Inferior parietal cortex (tissue), 1 donor: ENCODE results near the gene UPP1.

ENCODE experiments used
- DNase-seq: peaks from one replicate; pipeline ENCODE4 v3.0.0-alpha.2; 2016; ENCODE audit errors: extremely low spot score

UPP1 gene

DNA sequence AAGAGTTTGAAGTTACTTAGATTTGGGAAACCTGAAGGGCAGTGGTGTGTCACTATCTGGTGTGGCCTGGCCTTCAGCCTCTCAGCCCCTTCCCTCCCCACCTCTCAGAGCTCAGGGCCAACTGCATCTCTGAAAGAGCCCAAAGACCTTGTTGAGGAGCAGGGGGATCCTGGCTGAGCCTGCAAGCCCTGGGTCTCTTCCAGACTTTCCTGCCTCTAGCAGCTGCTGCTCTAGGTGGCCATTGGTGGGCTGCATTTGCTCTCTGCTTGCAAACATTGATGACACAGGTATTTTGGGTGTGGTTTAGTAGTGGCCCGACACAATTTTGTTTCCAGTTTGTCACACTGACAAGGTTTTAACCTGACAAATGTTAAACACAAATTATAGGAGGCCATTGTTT, 3.1 kb upstream of the UPP1 start:
- DNase-seq, result no peak

GRCh38 chr7:48087349-48087748, 1.7 kb upstream of the UPP1 start:
- DNase-seq, result no peak

- DNase-seq, result peak; percentile 25
Observed at GRCh38 chr7:48088559-48089045, 463 bp upstream of the UPP1 start.

- DNase-seq, result no peak
Observed at GRCh38 chr7:48090095-48090805, 1.2 kb downstream of the UPP1 start.

GRCh38 chr7:48091506-48092433, 2.7 kb downstream of the UPP1 start:
- DNase-seq, result no peak

GRCh38 chr7:48094861-48095293, 5.8 kb downstream of the UPP1 start:
- DNase-seq, result no peak

DNA sequence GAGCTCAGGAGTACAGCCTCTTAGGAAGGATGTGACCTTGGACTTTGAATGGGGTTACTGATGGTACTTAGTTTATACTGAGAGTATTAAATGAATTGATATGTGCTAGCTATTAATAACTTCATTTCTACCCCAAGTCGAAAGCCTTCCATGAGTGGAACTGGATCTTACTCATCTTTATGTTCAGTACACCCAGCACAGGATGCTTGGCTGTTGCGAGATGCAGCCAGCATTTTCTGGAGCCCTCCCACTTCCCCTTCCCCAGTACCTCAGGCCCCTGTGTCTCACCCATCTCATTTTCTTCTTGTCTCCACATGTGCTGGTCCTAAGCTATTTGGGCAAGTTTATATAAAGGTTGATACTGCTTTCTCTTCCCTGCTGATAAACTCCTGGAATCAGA, 7.2 kb downstream of the UPP1 start:
- DNase-seq, result no peak

DNA sequence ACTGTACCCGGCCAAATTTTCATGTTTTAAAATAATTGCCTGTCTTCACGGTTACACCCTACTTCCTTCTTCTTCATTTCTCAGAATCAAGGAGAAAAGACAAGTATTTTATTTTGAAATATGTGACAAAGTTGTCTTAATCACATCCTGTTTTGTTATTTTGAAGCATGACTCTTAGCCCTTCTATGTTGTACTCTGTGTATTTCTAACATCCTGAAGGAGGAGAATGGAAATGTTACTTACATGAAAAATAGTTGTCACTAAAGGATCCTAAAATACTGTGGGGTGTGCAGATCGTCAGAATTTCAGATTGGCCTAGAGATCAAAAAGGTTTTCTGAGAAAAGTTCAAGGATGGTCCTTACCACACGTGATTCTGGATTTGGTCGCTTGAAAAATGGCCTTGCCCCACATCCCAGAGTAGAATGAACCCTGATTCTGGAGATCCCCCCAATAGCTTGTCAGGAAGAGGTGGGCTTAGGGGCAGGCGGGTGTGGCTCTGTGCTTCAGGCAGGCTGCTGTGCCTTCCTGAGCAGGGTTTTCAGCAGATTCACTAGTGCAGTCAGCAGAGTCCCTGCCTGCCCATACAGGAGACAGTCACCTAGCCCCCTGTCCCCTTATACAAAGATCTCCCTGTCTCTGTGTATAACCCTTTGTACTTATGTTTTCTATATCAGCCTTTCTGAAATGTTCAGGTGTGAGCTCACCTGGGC, 8.6 kb downstream of the UPP1 start:
- DNase-seq, result no peak

DNA sequence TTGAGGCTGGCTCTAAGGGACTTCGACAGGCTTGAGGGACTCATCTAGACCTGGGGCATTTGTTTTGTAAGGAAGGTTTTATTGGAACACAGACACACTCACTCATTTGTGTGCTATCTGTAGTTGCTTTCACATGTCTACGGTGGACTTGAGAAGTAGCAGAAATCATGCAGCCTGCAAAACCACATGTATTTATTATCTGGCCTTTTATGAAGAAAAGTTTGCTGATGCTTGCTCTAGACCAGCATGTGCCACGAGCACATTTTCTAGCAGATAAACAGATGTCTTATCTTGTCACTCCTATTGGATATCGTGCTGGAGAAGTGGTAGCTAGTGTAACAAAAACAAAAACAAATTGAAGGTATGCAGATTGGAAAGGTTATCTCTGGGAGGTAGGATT, 9.8 kb downstream of the UPP1 start:
- DNase-seq, result no peak

GRCh38 chr7:48099781-48100180, 10.7 kb downstream of the UPP1 start:
- no peak for DNase-seq

DNA sequence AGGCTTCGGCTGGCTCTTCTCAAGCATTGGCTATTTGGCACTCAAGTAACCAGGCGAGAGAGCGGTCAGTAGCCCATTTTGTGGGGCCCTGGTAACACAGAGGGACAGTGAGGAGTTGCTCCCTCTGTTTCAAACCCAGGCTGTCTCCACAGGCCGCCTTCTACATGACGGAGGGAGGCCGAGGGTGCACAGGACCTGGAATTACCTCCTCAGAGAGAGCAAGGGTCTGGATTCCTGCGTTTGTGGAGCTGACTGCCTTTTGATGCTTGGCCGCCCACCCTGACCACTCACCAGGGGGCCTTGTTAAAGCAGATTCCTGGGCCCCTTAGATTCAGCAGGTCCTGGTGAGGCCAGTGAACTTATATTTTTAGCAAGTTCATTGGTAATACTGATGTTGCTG, 12.3 kb downstream of the UPP1 start:
- no peak for DNase-seq

GRCh38 chr7:48101968-48102367, 12.9 kb downstream of the UPP1 start:
- no peak for DNase-seq

GRCh38 chr7:48102530-48102929, 13.5 kb downstream of the UPP1 start:
- no peak for DNase-seq

- DNase-seq, result no peak
Observed at GRCh38 chr7:48105045-48105444, 16.0 kb downstream of the UPP1 start.

DNA sequence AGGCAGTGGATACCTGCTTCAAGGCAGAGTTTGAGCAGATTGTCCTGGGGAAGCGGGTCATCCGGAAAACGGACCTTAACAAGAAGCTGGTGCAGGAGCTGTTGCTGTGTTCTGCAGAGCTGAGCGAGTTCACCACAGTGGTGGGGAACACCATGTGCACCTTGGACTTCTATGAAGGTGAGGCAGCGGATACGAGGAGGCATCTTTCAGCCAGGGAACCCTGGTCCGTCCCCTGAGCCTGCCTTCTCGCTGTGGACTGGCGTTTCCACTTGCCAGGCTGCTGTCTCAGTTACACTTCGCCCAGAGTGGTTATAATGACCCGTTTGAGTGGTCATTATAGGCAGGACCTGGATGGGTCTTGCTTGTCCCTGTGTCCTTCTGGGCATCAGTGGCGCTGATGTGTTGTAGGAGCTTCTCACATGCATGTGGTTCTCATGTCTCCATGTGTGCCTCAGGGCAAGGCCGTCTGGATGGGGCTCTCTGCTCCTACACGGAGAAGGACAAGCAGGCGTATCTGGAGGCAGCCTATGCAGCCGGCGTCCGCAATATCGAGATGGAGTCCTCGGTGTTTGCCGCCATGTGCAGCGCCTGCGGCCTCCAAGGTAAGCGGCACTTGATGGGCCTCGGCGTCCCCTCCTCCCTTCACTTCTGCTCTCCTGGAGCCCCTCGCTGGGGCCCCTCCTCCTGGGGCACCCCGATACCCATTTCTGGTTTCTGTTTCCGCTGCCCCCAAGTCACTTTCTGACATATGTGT, 18.0 kb downstream of the UPP1 start:
- no peak for DNase-seq

- no peak for DNase-seq
Observed at GRCh38 chr7:48107926-48108472, 18.9 kb downstream of the UPP1 start.

DNA sequence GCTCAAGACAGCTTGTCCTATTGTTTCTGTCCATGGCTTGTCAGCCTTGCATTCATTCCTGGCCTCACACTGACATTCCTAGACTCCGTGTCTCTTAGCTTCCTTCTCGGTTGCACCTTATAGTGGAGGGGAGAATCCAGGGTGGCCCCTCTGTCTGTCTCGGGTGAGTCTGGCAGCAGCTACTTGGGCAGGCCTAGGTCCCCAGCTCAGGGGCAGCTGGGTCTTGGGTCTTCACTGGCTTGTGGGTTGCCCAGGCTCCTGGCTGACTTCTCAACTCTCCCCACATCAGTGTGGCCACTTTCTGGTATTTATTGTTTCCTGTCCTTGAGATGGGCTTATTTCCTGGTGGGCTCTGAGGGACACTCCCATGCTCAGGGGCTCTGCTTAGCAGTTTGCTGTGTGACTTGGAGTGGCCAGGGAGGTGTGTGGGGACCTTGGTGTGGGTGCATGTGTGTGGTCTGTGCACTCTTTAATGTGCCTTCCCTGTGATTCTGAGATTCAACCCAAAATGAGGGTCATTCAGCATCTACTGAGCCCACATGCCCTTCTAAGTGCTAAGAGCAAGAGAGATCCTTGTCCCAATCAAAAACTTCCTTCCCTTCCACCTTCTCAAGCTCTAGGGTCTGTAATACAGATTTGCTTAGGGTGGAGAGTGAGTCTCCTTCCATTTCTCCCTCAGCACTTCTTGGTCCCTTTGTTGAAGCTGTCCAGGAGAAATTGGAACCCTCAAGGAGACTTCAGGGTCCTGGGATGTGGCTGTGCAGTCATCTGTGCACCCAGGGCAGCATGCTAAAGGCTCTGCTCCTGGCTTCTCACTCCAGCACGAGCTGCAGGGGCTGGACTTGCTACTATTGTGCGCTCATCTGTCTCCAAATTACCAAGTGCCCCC, 20.1 kb downstream of the UPP1 start:
- DNase-seq, result no peak

GRCh38 chr7:48109848-48110663, 21.0 kb downstream of the UPP1 start:
- DNase-seq, result peak; percentile 84

- no peak for DNase-seq
Observed at GRCh38 chr7:48110868-48111267, 21.8 kb downstream of the UPP1 start.
